MCF 10A (cell line): ENCODE data around the gene VCL. TPM values are rescaled to one million over a fixed set of nuclear protein-coding genes. Genes with fewer than 3 reads are reported as not detected.

Experiments used
- BruUV-seq: library from RNA; stranded (reverse); fragments of 400-500 nt; replicated peaks from 2 replicates; lab custom pipeline; 2021; lab: Mats Ljungman, UMichigan
- CTCF ChIA-PET: fragments of 300-600 bp; sonication (Branson Sonifier 250); formaldehyde crosslinking; extraction: SDS; loops from one replicate; lab custom pipeline; 2021; ENCODE audit warnings: antibody characterized with exemption, inconsistent platforms; lab: Yijun Ruan, JAX
- POLR2A ChIA-PET: fragments of 300-600, 350-650 bp; sonication (Branson Sonifier 250); formaldehyde crosslinking; extraction: SDS; loops from one replicate; lab custom pipeline; 2020; ENCODE audit warnings: antibody characterized with exemption, inconsistent platforms; lab: Yijun Ruan, JAX
- DNase-seq: peaks from one replicate; pipeline ENCODE4 v3.0.0-alpha.2; 2018; ENCODE audit not compliant: unreplicated experiment
- H3K27ac Mint-ChIP-seq: one replicate; pipeline ENCODE4 v1.8.0; 2022; ENCODE audit warnings: mild to moderate bottlenecking, low read depth, mixed read lengths; ENCODE audit not compliant: unreplicated experiment
- H3K27me3 Mint-ChIP-seq: one replicate; pipeline ENCODE4 v1.8.0; 2022; ENCODE audit warnings: mixed read lengths; ENCODE audit not compliant: insufficient read depth, unreplicated experiment
- H3K36me3 Mint-ChIP-seq: one replicate; pipeline ENCODE4 v1.8.0; 2022; ENCODE audit warnings: mild to moderate bottlenecking, moderate library complexity, mixed read lengths; ENCODE audit not compliant: insufficient read depth, unreplicated experiment
- H3K4me1 Mint-ChIP-seq: one replicate; pipeline ENCODE4 v1.8.0; 2022; ENCODE audit warnings: mixed read lengths; ENCODE audit not compliant: insufficient read depth, unreplicated experiment
- H3K4me3 Mint-ChIP-seq: one replicate; pipeline ENCODE4 v1.8.0; 2022; ENCODE audit warnings: mild to moderate bottlenecking, moderate library complexity, mixed read lengths; ENCODE audit not compliant: unreplicated experiment
- H3K9me3 Mint-ChIP-seq: one replicate; pipeline ENCODE4 v1.8.0; 2022; ENCODE audit warnings: mixed read lengths; ENCODE audit not compliant: unreplicated experiment
- CTCF ChIP-seq: fragments of 200-600 bp; IDR thresholded peaks from one replicate; pipeline ENCODE4 v1.8.0; 2022; ENCODE audit warnings: antibody characterized with exemption, mild to moderate bottlenecking; ENCODE audit not compliant: unreplicated experiment
- intact Hi-C: fragments of 100-400 bp; cut with micrococcal nuclease; formaldehyde crosslinking; loops from 2 replicates; pipeline ENCODE4 v1.14.1; 2022
- total RNA-seq: library from RNA; stranded (reverse); gene quantifications from 2 replicates; pipeline ENCODE4 v1.2.3, GENCODE V29; 2022

VCL gene
- total RNA-seq, 1 experiment from 2014 or later: 90.2 TPM

GRCh38 chr10:74092372-74092771 lies 94.5 kb downstream of the VCL start:
- CTCF ChIA-PET: interaction anchor here (3.2 kb wide), 1 partner anchor 11 kb away, joined by 15 read pairs; no protein-coding TSS in a partner anchor
- H3K27ac Mint-ChIP-seq: no peak overlapping the region

GRCh38 chr10:74093530-74094164 lies 95.7 kb downstream of the VCL start:
- POLR2A ChIA-PET: interaction anchor here (0.5 kb wide), 1 partner anchor 308 kb away, joined by 3 read pairs; no protein-coding TSS in a partner anchor
- no TSS peak for BruUV-seq
- Mint-ChIP-seq H3K27ac (no peak overlapping the region), H3K4me3 (no peak overlapping the region), H3K27me3 (no peaks in the 10 kb centered on the region), H3K36me3 (peaks cover 97% of the 10 kb centered on the region), H3K9me3 (no peaks in the 10 kb centered on the region), H3K4me1 (no peaks in the 10 kb centered on the region)
- no peak for DNase-seq
- TF ChIP-seq CTCF: no peak
- CTCF ChIA-PET: interaction anchor here (0.6 to 2.4 kb wide), 6 partner anchors 10 to 1006 kb away, joined by 3 to 12 read pairs (median 4); no protein-coding TSS in a partner anchor
- intact Hi-C loops: no loop called here

More at GRCh38 chr10:74092372-74092771, 94.5 kb downstream of the VCL start:
- BruUV-seq: no TSS peak
- Mint-ChIP-seq H3K9me3 (no peaks in the 10 kb centered on the region), H3K4me1 (no peaks in the 10 kb centered on the region), H3K36me3 (peaks cover 92% of the 10 kb centered on the region), H3K27me3 (no peaks in the 10 kb centered on the region), H3K4me3 (no peak overlapping the region)
- TF ChIP-seq CTCF: no peak
- intact Hi-C loops: no loop called here
- POLR2A ChIA-PET: no interaction called here
- no peak for DNase-seq

- no peak for TF ChIP-seq CTCF
- ChIA-PET POLR2A (interaction anchor here (0.5 kb wide), 1 partner anchor 308 kb away, joined by 3 read pairs; no protein-coding TSS in a partner anchor), CTCF (interaction anchor here (0.6 to 2.4 kb wide), 4 partner anchors 9 to 1006 kb away, joined by 3 to 12 read pairs (median 5); no protein-coding TSS in a partner anchor)
- Mint-ChIP-seq H3K4me1 (no peaks in the 10 kb centered on the region), H3K4me3 (no peak overlapping the region), H3K36me3 (peaks cover 97% of the 10 kb centered on the region), H3K27me3 (no peaks in the 10 kb centered on the region), H3K9me3 (no peaks in the 10 kb centered on the region), H3K27ac (peak overlapping the region; percentile 11)
- intact Hi-C loops: no loop called here
- DNase-seq: no peak
- BruUV-seq: no TSS peak
Measured at GRCh38 chr10:74094231-74094630, 96.3 kb downstream of the VCL start.

GRCh38 chr10:74096777-74097176 lies 98.9 kb downstream of the VCL start:
- Mint-ChIP-seq H3K27ac (no peak overlapping the region), H3K9me3 (no peaks in the 10 kb centered on the region), H3K4me3 (no peak overlapping the region), H3K36me3 (peaks cover 96% of the 10 kb centered on the region), H3K4me1 (peaks cover 6% of the 10 kb centered on the region), H3K27me3 (no peaks in the 10 kb centered on the region)
- ChIA-PET POLR2A (interaction anchor here (1.0 kb wide), 1 partner anchor 98 kb away, joined by 3 read pairs; no protein-coding TSS in a partner anchor), CTCF (interaction anchor here (0.6 to 1.9 kb wide), 4 partner anchors 16 to 248 kb away, joined by 3 to 12 read pairs (median 4); no protein-coding TSS in a partner anchor)
- intact Hi-C loops: no loop called here
- BruUV-seq: no TSS peak
- no peak for DNase-seq
- TF ChIP-seq CTCF: no peak
